Body of pancreas (tissue), 4 donors: ENCODE data around the gene FAM107B. TPM values are rescaled to one million over a fixed set of nuclear protein-coding genes. Genes with fewer than 3 reads are reported as not detected.

ENCODE experiments used
- ATAC-seq: fragments of 150-250 bp; one replicate; pipeline ENCODE4 v1.9.1; 2016
- DNase-seq, 4 donors: peaks; one replicate each; pipeline ENCODE4 v3.0.0-alpha.2; 2019
- H3K27ac ChIP-seq, 4 donors: fragments of 200-600 bp; sonication (generic); 1 replicate in 3 of 4; 2 replicates in 1 of 4; pipeline versions ENCODE4 v1.5.1 to v1.6.1; 2016 to 2019; ENCODE audit warnings: mild to moderate bottlenecking in 1 of 4, mixed read lengths in 1 of 4, moderate library complexity in 1 of 4
- H3K27me3 ChIP-seq, 2 donors: fragments of 200-600 bp; sonication (generic); one replicate each; pipeline ENCODE4 v1.6.0; 2016; ENCODE audit warnings: mild to moderate bottlenecking in 1 of 2
- H3K36me3 ChIP-seq, 2 donors: fragments of 200-600 bp; sonication (generic); replicated peaks in 1 of 2; 2 replicates each; pipeline ENCODE4 v1.5.1; 2016; ENCODE audit warnings: low read depth in 2 of 2; ENCODE audit not compliant: insufficient read depth in 1 of 2
- H3K4me1 ChIP-seq: fragments of 200-600 bp; sonication (generic); one replicate; pipeline ENCODE4 v1.6.0; 2016
- H3K4me3 ChIP-seq, 2 donors: fragments of 200-600 bp; sonication (generic); 1 replicate in 1 of 2; 2 replicates in 1 of 2; pipeline ENCODE4 v1.5.1; 2016 to 2019
- H3K9me3 ChIP-seq, 3 donors: fragments of 200-600 bp; sonication (generic); 1 replicate in 2 of 3; 2 replicates in 1 of 3; pipeline ENCODE4 v1.5.1; 2016
- POLR2A ChIP-seq, 3 donors: fragments of 450-650 bp; IDR thresholded peaks; one replicate each; pipeline ENCODE4 v1.6.1; 2016; ENCODE audit warnings: antibody characterized with exemption in 3 of 3, mild to moderate bottlenecking in 2 of 3
- WGBS, 2 donors: methylation state at CpG; one replicate each; pipeline ENCODE4 v1.1.5; 2017; 5-methylcytosine and 5-hydroxymethylcytosine counted together
- intact Hi-C: fragments of 100-400 bp; cut with DNase I; formaldehyde crosslinking; loops from one replicate; pipeline ENCODE4 v1.15.1; 2023
- total RNA-seq, 2 donors: library from RNA; depleted of rRNA; stranded (reverse); fragments of >200 nt; gene quantifications; one replicate each; pipeline ENCODE4 v1.1.0, GENCODE V29; 2016
- TF ChIP-seq, protein P1 (sequence below), 7 experiments: fragments of 450-650 bp in 4 of 7; fragments of 200-600 bp in 3 of 7; sonication (generic) in 3 of 7; IDR thresholded peaks; one replicate each; pipeline ENCODE4 v1.5.1; 2016 to 2019; ENCODE audit warnings: antibody characterized with exemption in 7 of 7

Gene FAM107B
- total RNA-seq, 2 donors from 2014 or later = 19.4 to 45.9 TPM

GRCh38 chr10:14810969-14811953, 36.6 kb upstream of the FAM107B start:
- no peaks in the 10 kb centered on the region for H3K4me1 ChIP-seq
- no peak overlapping the region for H3K27ac ChIP-seq
- intact Hi-C loops = no loop called here
- WGBS, 2 donors = 44 to 59% methylated on average over 9 of the region's 9 CpGs
- TF ChIP-seq, protein P1, sequence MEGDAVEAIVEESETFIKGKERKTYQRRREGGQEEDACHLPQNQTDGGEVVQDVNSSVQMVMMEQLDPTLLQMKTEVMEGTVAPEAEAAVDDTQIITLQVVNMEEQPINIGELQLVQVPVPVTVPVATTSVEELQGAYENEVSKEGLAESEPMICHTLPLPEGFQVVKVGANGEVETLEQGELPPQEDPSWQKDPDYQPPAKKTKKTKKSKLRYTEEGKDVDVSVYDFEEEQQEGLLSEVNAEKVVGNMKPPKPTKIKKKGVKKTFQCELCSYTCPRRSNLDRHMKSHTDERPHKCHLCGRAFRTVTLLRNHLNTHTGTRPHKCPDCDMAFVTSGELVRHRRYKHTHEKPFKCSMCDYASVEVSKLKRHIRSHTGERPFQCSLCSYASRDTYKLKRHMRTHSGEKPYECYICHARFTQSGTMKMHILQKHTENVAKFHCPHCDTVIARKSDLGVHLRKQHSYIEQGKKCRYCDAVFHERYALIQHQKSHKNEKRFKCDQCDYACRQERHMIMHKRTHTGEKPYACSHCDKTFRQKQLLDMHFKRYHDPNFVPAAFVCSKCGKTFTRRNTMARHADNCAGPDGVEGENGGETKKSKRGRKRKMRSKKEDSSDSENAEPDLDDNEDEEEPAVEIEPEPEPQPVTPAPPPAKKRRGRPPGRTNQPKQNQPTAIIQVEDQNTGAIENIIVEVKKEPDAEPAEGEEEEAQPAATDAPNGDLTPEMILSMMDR (IDR thresholded peaks at IDR 0.05) = peak in 1 of 7 experiments; percentile 18
- TF ChIP-seq POLR2A (IDR thresholded peaks at IDR 0.05) = no peak
- H3K4me3 ChIP-seq = no peak overlapping the region
- H3K9me3 ChIP-seq = no peaks in the 10 kb centered on the region
- no peaks in the 10 kb centered on the region for H3K27me3 ChIP-seq
- no peak for ATAC-seq
- no peak for DNase-seq
- H3K36me3 ChIP-seq = no peaks in the 10 kb centered on the region

GRCh38 chr10:14806318-14806717, 31.6 kb upstream of the FAM107B start:
- Histone ChIP-seq H3K27ac (no peak overlapping the region), H3K36me3 (no peaks in the 10 kb centered on the region), H3K4me1 (no peaks in the 10 kb centered on the region), H3K4me3 (no peak overlapping the region), H3K27me3 (no peaks in the 10 kb centered on the region), H3K9me3 (no peaks in the 10 kb centered on the region)
- DNase-seq (no peak), ATAC-seq (no peak)
- 73 to 76% methylated on average over 3 of the region's 3 CpGs for WGBS, 2 donors
- TF ChIP-seq, protein P1 (IDR thresholded peaks at IDR 0.05) = no peak
- intact Hi-C loops = no loop called here

- intact Hi-C loops = no loop called here
- Histone ChIP-seq H3K4me3 (no peak overlapping the region), H3K27me3 (no peaks in the 10 kb centered on the region), H3K27ac (no peak overlapping the region), H3K4me1 (no peaks in the 10 kb centered on the region), H3K9me3 (no peaks in the 10 kb centered on the region), H3K36me3 (no peaks in the 10 kb centered on the region)
- TF ChIP-seq POLR2A (IDR thresholded peaks at IDR 0.05) = no peak
- TF ChIP-seq, protein P1 (IDR thresholded peaks at IDR 0.05) = no peak
- DNase-seq (no peak), ATAC-seq (no peak)
- 35 to 74% methylated on average over 1 of the region's 1 CpG for WGBS, 2 donors
Observed at GRCh38 chr10:14803827-14804226, 29.1 kb upstream of the FAM107B start.

DNA sequence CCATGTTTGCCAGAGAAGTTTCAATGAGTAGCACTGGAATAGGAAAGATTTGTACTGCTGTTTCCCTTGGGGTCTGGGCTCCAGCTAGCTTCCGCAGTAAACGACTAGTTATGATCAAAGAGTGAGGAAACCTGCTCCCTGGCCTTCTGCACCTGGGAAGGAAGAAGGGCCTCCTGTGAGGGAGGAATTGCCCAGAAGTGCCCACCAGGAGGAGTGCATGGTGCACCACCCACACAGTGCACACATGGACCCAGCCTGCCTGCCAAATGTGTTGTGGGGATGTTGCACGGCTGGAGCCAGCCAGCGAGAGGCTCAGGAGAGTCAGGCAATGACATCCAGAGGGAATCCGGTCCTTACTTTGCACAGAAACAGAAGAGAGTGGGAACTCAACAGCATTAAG, 27.0 kb upstream of the FAM107B start:
- TF ChIP-seq POLR2A (IDR thresholded peaks at IDR 0.05) = no peak
- TF ChIP-seq, protein P1 (IDR thresholded peaks at IDR 0.05) = peak in 1 of 7 experiments; percentile 21

More for the DNA sequence above, 27.0 kb upstream of the FAM107B start:
- peak in 1 of 4 donors; percentile 33 for DNase-seq
- Histone ChIP-seq H3K4me1 (no peaks in the 10 kb centered on the region), H3K4me3 (no peak overlapping the region), H3K36me3 (no peaks in the 10 kb centered on the region), H3K9me3 (no peaks in the 10 kb centered on the region), H3K27ac (no peak overlapping the region), H3K27me3 (no peaks in the 10 kb centered on the region)
- intact Hi-C loops = no loop called here
- no peak for ATAC-seq
- 55 to 72% methylated on average over 2 to 5 of the region's 5 CpGs for WGBS, 2 donors
